GM12873 (cell line): ENCODE measurements around the gene CRYBG1.
A peak's percentile ranks its signal among the peaks of the same experiment; 100 is the strongest.

Experiments
- CTCF ChIP-seq: IDR thresholded peaks from 2 replicates; pipeline ENCODE4 v1.5.1; 2012; ENCODE audit warnings: low read depth, mild to moderate bottlenecking, moderate library complexity, low read length, control low read depth; ENCODE audit not compliant: insufficient read depth; ENCODE audit errors: missing control alignments

Gene CRYBG1

GRCh38 chr6:106430466-106430865 is 69.9 kb downstream of the CRYBG1 start:
- no peak for TF ChIP-seq CTCF

DNA sequence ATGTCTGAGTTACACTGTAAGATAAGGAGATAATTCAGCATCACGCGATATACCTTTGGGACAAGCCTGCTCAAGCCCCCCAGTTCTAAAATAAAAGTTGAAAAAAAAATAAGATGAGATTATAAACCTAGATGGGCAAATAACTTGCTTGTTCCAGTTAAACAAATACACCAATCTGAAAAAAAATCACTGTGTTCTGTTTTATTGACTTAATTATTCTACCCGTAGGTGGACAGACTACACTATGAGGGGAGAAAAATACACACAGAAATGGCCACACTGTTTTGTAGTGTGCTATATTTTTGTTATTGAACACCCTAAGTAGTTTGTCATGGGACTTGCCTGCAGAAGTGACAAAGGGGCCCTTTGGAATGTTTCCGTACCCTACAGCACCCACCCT is 70.9 kb downstream of the CRYBG1 start:
- no peak for TF ChIP-seq CTCF

DNA sequence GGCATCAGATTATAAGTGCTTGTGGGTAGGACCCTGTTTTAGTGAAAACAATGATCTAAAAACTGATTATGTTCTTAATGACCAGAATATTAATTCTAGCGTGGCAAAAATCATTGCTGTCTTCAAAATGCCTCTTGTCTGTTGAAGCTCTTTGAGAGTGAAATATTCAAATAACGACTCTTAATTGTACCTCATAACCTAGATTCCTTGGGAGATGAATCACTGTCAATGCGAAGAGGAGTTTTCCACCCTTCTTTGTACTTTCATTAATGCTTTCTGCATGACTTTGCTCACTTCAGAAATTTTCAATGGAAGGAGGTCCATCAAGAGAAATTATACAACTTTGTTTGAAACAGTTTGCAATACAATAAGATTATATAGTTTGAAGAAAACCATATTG is 71.5 kb downstream of the CRYBG1 start:
- no peak for TF ChIP-seq CTCF

DNA sequence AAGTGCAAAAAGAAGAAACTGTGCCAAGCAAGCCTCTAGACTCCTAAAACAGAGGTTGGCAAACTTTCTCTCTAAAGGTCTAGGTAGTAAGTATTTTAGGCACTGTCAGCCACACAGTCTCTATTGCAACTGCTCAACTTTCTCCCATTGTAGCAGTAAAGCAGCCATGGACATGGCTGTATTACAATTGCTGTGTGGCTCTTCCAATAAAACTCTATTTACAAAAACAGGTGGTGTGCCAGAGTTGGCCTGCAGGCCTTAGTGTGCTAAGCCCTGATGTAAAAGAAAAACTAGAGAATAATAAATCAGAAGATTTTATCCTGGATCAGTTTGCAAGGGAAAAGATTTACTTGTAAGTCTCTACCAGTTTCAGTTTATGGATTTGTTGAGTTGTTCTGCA is 74.0 kb downstream of the CRYBG1 start:
- no peak for TF ChIP-seq CTCF

DNA sequence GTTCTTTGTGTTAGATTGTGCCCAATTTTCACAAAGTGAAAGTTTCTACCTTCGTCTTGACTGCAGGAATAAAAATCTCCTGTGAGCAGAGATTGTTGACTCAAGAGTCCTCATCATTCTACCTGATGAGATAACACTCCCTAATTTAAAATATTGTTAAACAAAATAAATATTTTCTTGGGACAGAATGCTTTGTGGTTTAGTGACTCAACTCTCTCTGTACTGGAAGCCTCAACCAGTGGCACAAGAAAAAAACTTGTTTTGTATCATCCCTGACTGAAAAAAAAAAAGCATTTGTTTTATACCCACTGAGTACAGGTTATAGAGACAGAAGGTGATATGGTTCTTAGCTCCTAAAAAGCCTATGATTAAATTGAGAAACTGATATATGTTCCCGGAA is 78.9 kb downstream of the CRYBG1 start:
- TF ChIP-seq CTCF = no peak

DNA sequence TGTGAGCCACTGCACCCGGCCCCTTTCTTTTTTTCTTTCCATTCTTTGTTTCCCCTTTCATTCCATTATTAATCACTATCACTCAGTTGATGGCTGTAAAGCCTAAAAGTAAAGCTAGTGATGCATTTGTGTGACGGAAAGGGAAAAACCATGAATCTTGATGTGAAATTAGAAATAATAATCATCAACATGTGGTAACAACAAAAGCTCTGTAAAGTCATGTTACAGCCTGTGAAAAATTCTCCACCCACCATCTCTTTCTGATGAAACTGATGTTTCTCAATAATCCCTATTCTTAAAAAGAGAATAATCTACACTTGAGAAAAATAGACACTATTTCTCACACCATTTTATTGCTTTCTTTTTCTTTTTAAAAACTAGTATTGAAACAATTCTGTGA is 80.0 kb downstream of the CRYBG1 start:
- TF ChIP-seq CTCF = no peak

- no peak for TF ChIP-seq CTCF
These were observed 81.9 kb downstream of the CRYBG1 start for GRCh38 chr6:106442395-106442794.

DNA sequence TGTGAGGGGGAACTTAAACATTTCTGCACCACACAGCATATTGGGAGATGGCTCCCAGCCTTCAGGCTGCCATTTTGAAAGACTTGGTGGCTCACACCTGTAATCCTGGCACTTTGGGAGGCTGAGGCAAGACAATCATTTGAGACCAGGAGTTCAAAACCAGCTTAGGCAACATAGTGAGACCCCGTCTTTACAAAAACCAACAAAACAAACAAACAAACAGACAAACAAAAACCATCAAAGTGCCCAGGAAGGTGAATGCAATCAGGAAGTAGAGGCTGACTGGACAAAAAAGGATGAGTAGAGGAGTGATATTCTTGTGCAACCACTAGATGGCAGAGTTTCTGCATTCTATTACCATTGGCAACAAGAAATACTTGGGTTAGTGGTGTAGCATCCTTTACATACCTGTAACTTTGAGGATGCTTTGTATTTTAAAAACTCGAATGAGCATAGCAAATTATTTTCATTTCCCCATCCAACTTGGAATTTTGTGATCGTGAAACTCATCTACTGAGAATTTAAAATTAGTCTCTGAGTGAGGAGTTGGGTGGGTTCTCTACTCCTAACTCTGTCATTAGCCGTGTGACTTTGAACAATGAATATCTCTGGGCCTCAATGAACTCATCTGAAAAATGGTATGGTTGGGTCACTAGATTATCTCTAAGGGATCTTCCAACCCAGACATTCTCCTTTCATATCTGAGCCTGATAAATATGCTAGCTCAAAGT is 84.4 kb downstream of the CRYBG1 start:
- peak; percentile 76 for TF ChIP-seq CTCF
